Gastrocnemius medialis (tissue), 4 donors: ENCODE results near the gene ARHGAP8.

ENCODE experiments used
- CTCF ChIP-seq, 5 experiments: fragments of 450-650 bp in 3 of 5; fragments of 200-600 bp in 2 of 5; sonication (generic) in 2 of 5; IDR thresholded peaks in 4 of 5; conservative IDR thresholded peaks in 1 of 5; 1 replicate in 4 of 5; 2 replicates in 1 of 5; pipeline ENCODE4 v1.5.1; 2016 to 2019; ENCODE audit warnings: antibody characterized with exemption in 5 of 5, mild to moderate bottlenecking in 3 of 5, moderate library complexity in 3 of 5
- POLR2A ChIP-seq, 2 donors: fragments of 450-650 bp; IDR thresholded peaks; one replicate each; pipeline ENCODE4 v1.6.1; 2017; ENCODE audit warnings: antibody characterized with exemption in 2 of 2, mild to moderate bottlenecking in 2 of 2, moderate library complexity in 2 of 2

GRCh38 chr22:44722611-44723010 is 29.8 kb upstream of the ARHGAP8 start:
- TF ChIP-seq CTCF (IDR thresholded peaks at IDR 0.05 in 4 of 5, conservative IDR thresholded peaks at IDR 0.05 in 1 of 5) (no peak), POLR2A (IDR thresholded peaks at IDR 0.05) (no peak)
